ENCODE measurements around the gene LUC7L2. TPM values are rescaled to one million over a fixed set of nuclear protein-coding genes. Genes with fewer than 3 reads are reported as not detected.

LUC7L2 gene
- total and polyA plus RNA-seq, 2 of the 8 experiments (the other 6 are each of a cell fraction or from before 2014, with no cell fraction given) = 22.9 to 67.8 TPM

- Histone ChIP-seq H2BK5ac (ENCODE audit: low read depth, low read length) (no peak overlapping the region), H2BK12ac (ENCODE audit: low read depth, low read length) (no peak overlapping the region), H3K4ac (replicated peaks; ENCODE audit: insufficient read length, low read depth, low read length) (no peak overlapping the region), H3K18ac (ENCODE audit: extremely low read depth, low read length) (no peak overlapping the region), H3K4me2 (ENCODE audit: insufficient read depth in 1 of 2, low read depth in 2 of 2, low read length in 2 of 2) (no peak overlapping the region), H3K4me3 (ENCODE audit: extremely low read depth in 1 of 4, insufficient read depth in 2 of 4, low read depth in 3 of 4, low read length in 4 of 4) (no peak overlapping the region), H3K9ac (replicated peaks in 1 of 4; ENCODE audit: extremely low read depth in 1 of 4, low read depth in 3 of 4, low read length in 3 of 4) (no peak overlapping the region), H2BK15ac (ENCODE audit: low read length) (no peak overlapping the region), H4K20me1 (replicated peaks in 1 of 2; ENCODE audit: control insufficient read depth in 1 of 2, insufficient read depth in 2 of 2, low read length in 2 of 2) (peaks cover 0 to 3% of the 10 kb centered on the region in 2 experiments), H3K79me2 (ENCODE audit: control insufficient read depth in 1 of 2, insufficient read depth in 2 of 2, low read length in 2 of 2) (peaks cover 0 to 51% of the 10 kb centered on the region in 2 experiments; a peak in 2 of 4 replicates), H3K27ac (ENCODE audit: low read depth, low read length) (no peak overlapping the region), H3K36me3 (ENCODE audit: control insufficient read depth in 2 of 4, insufficient read depth in 4 of 4, low read length in 3 of 4) (peaks cover 2 to 54% (median 9%) of the 10 kb centered on the region in 4 experiments; a peak in 6 of 8 replicates), H4K91ac (replicated peaks; ENCODE audit: insufficient read length, low read length) (no peak overlapping the region), H2AK5ac (ENCODE audit: low read depth, low read length) (no peak overlapping the region), H3K14ac (ENCODE audit: insufficient read length) (no peak overlapping the region), H4K5ac (ENCODE audit: insufficient read length, low read depth, low read length) (no peak overlapping the region), H3K56ac (replicated peaks; ENCODE audit: insufficient read length, low read depth, low read length) (no peak overlapping the region), H3K9me3 (ENCODE audit: insufficient read depth in 2 of 2, low read depth in 1 of 2, low read length in 1 of 2) (no peaks in the 10 kb centered on the region), H2BK20ac (ENCODE audit: low read length) (no peak overlapping the region), H4K8ac (ENCODE audit: extremely low read depth, insufficient read depth, low read length) (no peak overlapping the region), H3K4me1 (replicated peaks in 1 of 4; ENCODE audit: control insufficient read depth in 3 of 4, insufficient read depth in 4 of 4, low read length in 3 of 4) (no peaks in the 10 kb centered on the region), H3K23me2 (ENCODE audit: low read depth, low read length) (no peaks in the 10 kb centered on the region), H2AFZ (ENCODE audit: low read length) (no peak overlapping the region), H3K23ac (ENCODE audit: insufficient read length) (no peak overlapping the region), H3K27me3 (replicated peaks in 1 of 4; ENCODE audit: control insufficient read depth in 3 of 4, extremely low read depth in 1 of 4, insufficient read depth in 3 of 4, low read length in 3 of 4) (no peaks in the 10 kb centered on the region), H3K79me1 (ENCODE audit: low read depth, low read length) (peaks cover 2% of the 10 kb centered on the region; the same call in 1 of the 2 replicates), H2BK120ac (replicated peaks; ENCODE audit: low read depth, low read length) (no peak overlapping the region)
- POLR2A ChIA-PET (ENCODE audit: partially characterized antibody) = interaction anchor here (0.7 to 1.5 kb wide), 2 partner anchors 30 to 192 kb away, joined by 3 read pairs; partner anchors contain the start of gene LUC7L2
- 86% methylated on average over 3 of the region's 3 CpGs; no CpG with 5 or more reads in 1 of the 2 experiments for WGBS, 2 experiments (ENCODE audit: extremely low coverage in 1 of 2, insufficient coverage in 1 of 2, insufficient read length in 1 of 2, insufficient replicate concordance in 2 of 2, low coverage in 1 of 2, low lambda C conversion rate in 2 of 2, missing lambda C conversion rate in 1 of 2)
- FAIRE-seq (no peak), DNase-seq (ENCODE audit: low read depth in 1 of 2, low spot score in 2 of 2) (no peak)
- TF ChIP-seq ATF3 (IDR thresholded peaks at IDR 0.05; ENCODE audit: insufficient read depth, low read depth, low read length) = no peak
- no peak for TF ChIP-seq CHD1 (IDR thresholded peaks at IDR 0.05; ENCODE audit: low read depth, low read length)
- no peak for TF ChIP-seq KDM4A (IDR thresholded peaks at IDR 0.05; ENCODE audit: low read depth, low read length, severe bottlenecking)
- TF ChIP-seq YY1 (IDR thresholded peaks at IDR 0.05; ENCODE audit: low read depth, low read length) = no peak
- no peak for TF ChIP-seq EP300 (IDR thresholded peaks at IDR 0.05; ENCODE audit: borderline replicate concordance in 1 of 2, low read depth in 2 of 2, low read length in 2 of 2)
- no peak for TF ChIP-seq POLR2A (IDR thresholded peaks at IDR 0.05; ENCODE audit: control extremely low read depth in 1 of 2, low read depth in 2 of 2, low read length in 2 of 2)
- TF ChIP-seq BCL11A (IDR thresholded peaks at IDR 0.05; ENCODE audit: low read depth in 2 of 2, low read length in 2 of 2) = no peak
- no peak for TF ChIP-seq BACH1 (IDR thresholded peaks at IDR 0.05; ENCODE audit: low read length)
- TF ChIP-seq SUZ12 (IDR thresholded peaks at IDR 0.05; ENCODE audit: low read length) = no peak
- TF ChIP-seq SP4 (IDR thresholded peaks at IDR 0.05; ENCODE audit: low read length) = no peak
- no peak for TF ChIP-seq SRF (IDR thresholded peaks at IDR 0.05; ENCODE audit: low read depth, low read length)
- CTCF ChIA-PET (ENCODE audit: partially characterized antibody) = interaction anchor here (0.6 to 1.9 kb wide), 2 partner anchors 25 to 45 kb away, joined by 5 to 6 read pairs; no protein-coding TSS in a partner anchor
These were observed 29.4 kb downstream of the LUC7L2 start for GRCh38 chr7:139389091-139389490.

Data from H1 (cell line).